Fibroblast of the aortic adventitia (primary cell): ENCODE measurements around the gene IREB2. TPM values are rescaled to one million over a fixed set of nuclear protein-coding genes. Genes with fewer than 3 reads are reported as not detected.

Experiments
- DNase-seq: peaks from one replicate; pipeline ENCODE4 v3.0.0-alpha.2; 2010; ENCODE audit warnings: low read depth
- H3K4me3 ChIP-seq: 2 replicates; pipeline ENCODE4 v1.5.1; 2011; ENCODE audit warnings: low read depth, mild to moderate bottlenecking, control low read depth, low read length, moderate library complexity
- total RNA-seq: library from RNA; depleted of rRNA; stranded (reverse); fragments of >200 nt; gene quantifications from 2 replicates; pipeline ENCODE4 v1.2.3, GENCODE V29; 2012; ENCODE audit warnings: low replicate concordance
- TF ChIP-seq, protein P1 (sequence below): IDR thresholded peaks from 2 replicates; pipeline ENCODE4 v1.5.1; 2011; ENCODE audit warnings: mild to moderate bottlenecking, low read length, control low read depth, inconsistent platforms; ENCODE audit not compliant: insufficient read depth

IREB2 gene
- total RNA-seq, 1 donor, result 25.1 TPM

DNA sequence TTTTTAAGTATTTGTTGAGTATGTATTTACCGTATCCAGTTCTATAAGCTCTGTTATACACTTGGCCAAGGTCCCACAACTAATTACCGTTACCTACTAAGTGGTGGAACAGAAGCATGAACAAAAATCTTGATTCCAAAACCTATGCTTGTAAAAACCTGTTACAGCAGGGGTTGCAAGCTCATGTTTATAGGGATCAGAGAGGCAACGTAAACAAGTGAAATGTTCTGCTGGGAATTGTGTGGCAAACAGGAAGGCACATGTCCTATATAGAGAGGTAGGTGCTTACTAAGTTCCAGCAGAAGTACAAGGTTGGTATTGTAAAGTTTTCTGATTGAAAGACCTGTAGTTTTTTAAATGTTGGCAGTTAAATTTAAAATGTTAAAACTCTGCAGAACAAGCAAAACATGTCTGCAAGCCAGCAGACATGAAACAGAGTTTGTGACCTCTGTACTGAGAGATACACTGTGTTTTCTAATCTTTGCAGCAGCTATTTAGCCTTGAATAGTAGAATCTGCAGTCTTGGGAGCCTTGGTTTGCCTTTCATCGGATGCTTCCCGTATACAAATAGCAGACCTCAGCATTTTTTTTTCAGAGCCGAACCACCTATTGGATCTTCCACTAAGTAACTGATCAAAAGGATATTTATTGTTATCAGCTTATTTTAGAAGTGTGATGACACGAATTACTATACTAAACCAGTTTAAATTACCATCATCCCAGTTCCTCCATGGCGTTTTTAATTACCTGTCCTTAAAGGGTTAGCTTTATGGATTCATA, 11.4 kb downstream of the IREB2 start:
- no peak overlapping the region for H3K4me3 ChIP-seq
- TF ChIP-seq, protein P1, sequence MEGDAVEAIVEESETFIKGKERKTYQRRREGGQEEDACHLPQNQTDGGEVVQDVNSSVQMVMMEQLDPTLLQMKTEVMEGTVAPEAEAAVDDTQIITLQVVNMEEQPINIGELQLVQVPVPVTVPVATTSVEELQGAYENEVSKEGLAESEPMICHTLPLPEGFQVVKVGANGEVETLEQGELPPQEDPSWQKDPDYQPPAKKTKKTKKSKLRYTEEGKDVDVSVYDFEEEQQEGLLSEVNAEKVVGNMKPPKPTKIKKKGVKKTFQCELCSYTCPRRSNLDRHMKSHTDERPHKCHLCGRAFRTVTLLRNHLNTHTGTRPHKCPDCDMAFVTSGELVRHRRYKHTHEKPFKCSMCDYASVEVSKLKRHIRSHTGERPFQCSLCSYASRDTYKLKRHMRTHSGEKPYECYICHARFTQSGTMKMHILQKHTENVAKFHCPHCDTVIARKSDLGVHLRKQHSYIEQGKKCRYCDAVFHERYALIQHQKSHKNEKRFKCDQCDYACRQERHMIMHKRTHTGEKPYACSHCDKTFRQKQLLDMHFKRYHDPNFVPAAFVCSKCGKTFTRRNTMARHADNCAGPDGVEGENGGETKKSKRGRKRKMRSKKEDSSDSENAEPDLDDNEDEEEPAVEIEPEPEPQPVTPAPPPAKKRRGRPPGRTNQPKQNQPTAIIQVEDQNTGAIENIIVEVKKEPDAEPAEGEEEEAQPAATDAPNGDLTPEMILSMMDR, result no peak
- no peak for DNase-seq

DNA sequence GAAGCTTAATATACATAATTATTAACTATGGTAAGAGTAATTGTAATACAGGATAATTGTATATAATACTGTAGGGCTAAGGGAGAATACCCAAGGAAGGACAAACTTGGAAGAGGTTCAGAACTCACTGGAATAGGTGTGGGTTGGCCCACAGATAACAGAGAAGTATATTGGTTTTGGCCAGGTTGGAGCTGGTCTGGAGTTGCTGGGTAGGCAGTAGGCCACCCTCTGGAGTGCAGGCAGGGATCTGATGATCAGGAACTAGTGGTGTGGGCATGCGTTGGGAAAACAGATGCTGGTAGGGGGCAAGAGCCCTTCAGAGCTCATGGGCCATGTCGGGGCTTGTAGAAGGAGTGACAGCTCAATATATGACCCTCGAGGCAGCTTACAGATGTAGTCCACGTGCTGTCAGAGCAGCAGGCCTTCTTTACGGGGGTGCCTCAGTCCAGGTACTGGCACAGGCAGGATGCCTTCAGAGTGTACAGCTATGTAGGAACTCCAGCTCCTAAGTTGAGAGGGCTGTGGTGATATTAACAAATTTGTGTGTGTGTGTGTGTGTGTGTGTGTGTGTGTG, 12.4 kb downstream of the IREB2 start:
- no peak overlapping the region for H3K4me3 ChIP-seq
- TF ChIP-seq, protein P1, result no peak
- no peak for DNase-seq

DNA sequence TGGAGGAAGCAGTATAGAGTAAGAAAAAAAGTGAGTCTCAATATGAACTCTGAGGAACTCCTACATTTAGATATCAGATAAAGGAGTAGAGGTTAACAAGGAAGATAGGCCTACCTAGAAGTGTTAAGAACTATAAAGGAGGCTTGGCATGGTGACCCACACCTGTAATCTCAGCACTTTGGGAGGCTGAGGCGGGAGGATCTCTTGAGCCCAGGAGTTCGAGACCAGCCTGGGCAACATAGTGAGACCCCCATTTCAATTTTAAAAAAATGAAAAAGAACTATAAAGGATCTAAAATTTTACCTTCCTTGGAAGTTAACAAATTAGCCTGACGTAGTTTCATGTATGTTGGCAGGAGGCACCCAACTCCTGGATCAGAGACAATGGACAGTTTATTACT, 14.5 kb downstream of the IREB2 start:
- no peak for DNase-seq
- no peak overlapping the region for H3K4me3 ChIP-seq
- TF ChIP-seq, protein P1, result no peak

DNA sequence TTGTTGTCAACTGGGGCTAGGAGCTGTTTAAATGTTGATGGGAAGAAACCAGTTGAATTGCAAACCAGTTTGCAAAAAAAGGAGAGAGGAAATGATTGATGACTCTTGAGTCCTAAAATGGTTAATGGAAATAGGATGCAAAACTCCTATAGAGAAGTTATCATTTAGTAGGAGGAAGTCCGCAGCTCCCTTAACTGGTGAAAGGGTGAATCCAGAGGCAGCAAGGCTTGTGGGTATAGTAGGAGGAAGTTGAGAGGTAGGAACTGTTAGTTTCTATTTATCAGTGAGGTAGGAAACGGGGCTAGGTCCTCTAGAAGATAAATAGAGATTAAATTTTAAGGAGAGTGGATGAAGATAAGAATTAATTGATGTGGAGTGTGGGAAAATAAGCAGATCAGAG, 15.4 kb downstream of the IREB2 start:
- DNase-seq, result no peak
- TF ChIP-seq, protein P1, result no peak
- no peak overlapping the region for H3K4me3 ChIP-seq

DNA sequence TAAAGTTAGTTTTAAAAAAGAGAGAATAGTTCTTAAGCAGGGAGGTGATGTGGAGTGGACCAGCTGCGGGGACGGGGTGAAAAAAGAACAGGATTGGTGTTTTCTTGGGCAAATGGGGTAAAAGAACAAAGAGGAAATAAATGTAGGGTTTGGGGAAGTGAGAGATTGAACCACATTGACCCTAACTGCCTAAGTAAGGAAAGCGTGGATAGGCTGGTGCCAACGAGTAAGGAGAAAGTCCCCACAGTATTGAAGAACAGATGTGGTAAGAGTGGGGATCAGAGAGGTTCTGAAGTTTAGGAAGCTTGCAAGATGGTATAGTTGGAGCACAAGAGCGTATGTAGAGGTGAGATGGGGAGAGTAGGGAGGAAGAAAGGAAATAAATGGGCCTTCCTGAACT, 17.0 kb downstream of the IREB2 start:
- TF ChIP-seq, protein P1, result no peak
- DNase-seq, result no peak
- no peak overlapping the region for H3K4me3 ChIP-seq

DNA sequence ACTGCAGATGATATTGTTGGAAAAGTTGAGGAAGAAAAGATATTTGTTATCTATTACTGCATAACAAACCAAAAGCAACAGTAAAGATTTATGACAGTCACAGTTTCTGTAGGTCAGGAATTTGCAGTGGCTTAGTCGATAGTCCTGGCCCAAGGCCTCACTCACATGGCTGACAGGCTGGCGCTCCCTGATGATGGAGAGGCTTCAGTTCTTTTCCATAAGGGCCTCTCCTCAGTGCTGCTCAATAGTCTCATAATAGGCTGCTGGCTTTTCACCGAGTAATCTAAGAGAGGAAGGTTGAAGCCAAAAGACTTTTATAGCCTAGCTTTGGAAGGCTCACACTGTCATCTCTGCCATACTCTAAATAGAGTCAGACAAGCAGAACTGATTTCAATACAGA, 17.7 kb downstream of the IREB2 start:
- H3K4me3 ChIP-seq, result no peak overlapping the region
- TF ChIP-seq, protein P1, result no peak
- no peak for DNase-seq
